ENCODE results near the gene PDE10A. TPM values are rescaled to one million over a fixed set of nuclear protein-coding genes. Genes with fewer than 3 reads are reported as not detected.

The PDE10A gene
- total and polyA plus RNA-seq, 2 of the 8 experiments (the other 6 are each of a cell fraction or from before 2014, with no cell fraction given): 1.1 to 2.4 TPM

DNA sequence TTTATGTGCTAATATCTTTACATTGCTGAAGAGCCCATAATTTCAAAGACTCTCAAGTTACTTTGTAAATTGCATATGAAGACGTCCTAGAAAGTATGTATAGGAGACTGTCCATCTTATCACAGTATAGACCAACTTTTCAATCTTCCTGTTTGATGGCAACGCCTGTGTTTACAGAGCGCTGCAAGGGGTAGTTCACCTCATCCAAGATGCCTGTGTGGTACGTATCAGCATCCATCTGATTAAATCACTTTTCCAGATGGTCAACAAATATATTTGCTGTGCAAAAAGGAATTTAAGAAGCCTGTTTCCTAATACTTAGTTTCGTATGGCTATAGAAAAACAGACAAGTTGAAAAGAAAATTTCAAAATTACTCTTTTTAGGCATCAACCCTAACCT, 17.9 kb upstream of the PDE10A start:
- Histone ChIP-seq H2BK5ac (ENCODE audit: low read depth, low read length) (no peak overlapping the region), H3K23ac (ENCODE audit: insufficient read length) (no peak overlapping the region), H3K27me3 (replicated peaks in 1 of 4; ENCODE audit: control insufficient read depth in 3 of 4, extremely low read depth in 1 of 4, insufficient read depth in 3 of 4, low read length in 3 of 4) (no peaks in the 10 kb centered on the region), H3K79me1 (ENCODE audit: low read depth, low read length) (no peaks in the 10 kb centered on the region), H2AFZ (ENCODE audit: low read length) (no peak overlapping the region), H2BK15ac (ENCODE audit: low read length) (no peak overlapping the region), H3K27ac (ENCODE audit: low read depth, low read length) (no peak overlapping the region), H3K9me3 (ENCODE audit: insufficient read depth in 2 of 2, low read depth in 1 of 2, low read length in 1 of 2) (no peaks in the 10 kb centered on the region), H3K4me1 (replicated peaks in 1 of 4; ENCODE audit: control insufficient read depth in 3 of 4, insufficient read depth in 4 of 4, low read length in 3 of 4) (no peaks in the 10 kb centered on the region), H2BK20ac (ENCODE audit: low read length) (no peak overlapping the region), H3K14ac (ENCODE audit: insufficient read length) (no peak overlapping the region), H3K4ac (replicated peaks; ENCODE audit: insufficient read length, low read depth, low read length) (no peak overlapping the region), H3K4me3 (ENCODE audit: extremely low read depth in 1 of 4, insufficient read depth in 2 of 4, low read depth in 3 of 4, low read length in 4 of 4) (no peak overlapping the region), H3K18ac (ENCODE audit: extremely low read depth, low read length) (no peak overlapping the region), H3K23me2 (ENCODE audit: low read depth, low read length) (peaks cover 2% of the 10 kb centered on the region; the same call in 1 of the 2 replicates), H3K9ac (replicated peaks in 1 of 4; ENCODE audit: extremely low read depth in 1 of 4, low read depth in 3 of 4, low read length in 3 of 4) (no peak overlapping the region), H3K36me3 (ENCODE audit: control insufficient read depth in 2 of 4, insufficient read depth in 4 of 4, low read length in 3 of 4) (no peaks in the 10 kb centered on the region), H4K5ac (ENCODE audit: insufficient read length, low read depth, low read length) (no peak overlapping the region), H2BK12ac (ENCODE audit: low read depth, low read length) (no peak overlapping the region), H2AK5ac (ENCODE audit: low read depth, low read length) (no peak overlapping the region), H2BK120ac (replicated peaks; ENCODE audit: low read depth, low read length) (no peak overlapping the region), H3K56ac (replicated peaks; ENCODE audit: insufficient read length, low read depth, low read length) (no peak overlapping the region), H3K4me2 (ENCODE audit: insufficient read depth in 1 of 2, low read depth in 2 of 2, low read length in 2 of 2) (no peak overlapping the region), H3K79me2 (ENCODE audit: control insufficient read depth in 1 of 2, insufficient read depth in 2 of 2, low read length in 2 of 2) (no peaks in the 10 kb centered on the region), H4K20me1 (replicated peaks in 1 of 2; ENCODE audit: control insufficient read depth in 1 of 2, insufficient read depth in 2 of 2, low read length in 2 of 2) (peaks cover 0 to 2% of the 10 kb centered on the region in 2 experiments), H4K8ac (ENCODE audit: extremely low read depth, insufficient read depth, low read length) (no peak overlapping the region), H4K91ac (replicated peaks; ENCODE audit: insufficient read length, low read length) (no peak overlapping the region)
- FAIRE-seq: no peak
- 83% methylated on average over 5 of the region's 5 CpGs; no CpG with 5 or more reads in 1 of the 2 experiments for WGBS, 2 experiments (ENCODE audit: extremely low coverage in 1 of 2, insufficient coverage in 1 of 2, insufficient read length in 1 of 2, insufficient replicate concordance in 2 of 2, low coverage in 1 of 2, low lambda C conversion rate in 2 of 2, missing lambda C conversion rate in 1 of 2)
- POLR2A ChIA-PET (ENCODE audit: partially characterized antibody): no interaction called here
- CTCF ChIA-PET (ENCODE audit: partially characterized antibody): interaction anchor here (1.2 kb wide), 1 partner anchor 9 kb away, joined by 3 read pairs; no protein-coding TSS in a partner anchor
- no peak for DNase-seq (ENCODE audit: low read depth in 1 of 2, low spot score in 2 of 2)
- TF ChIP-seq CTBP2 (IDR thresholded peaks at IDR 0.05; ENCODE audit: borderline replicate concordance, insufficient read depth, insufficient read length, low read length) (no peak), KDM1A (IDR thresholded peaks at IDR 0.05; ENCODE audit: borderline replicate concordance, low read length) (no peak)
